PC-3 (cell line): Measurements from ENCODE around the gene AGO4. TPM values are rescaled to one million over a fixed set of nuclear protein-coding genes. Genes with fewer than 3 reads are reported as not detected.

Experiments used
- ATAC-seq: fragments of 200-7000 bp; cut with Tn5 transposase; 2 replicates; pipeline ENCODE4 v1.9.1; 2020; ENCODE audit warnings: mild to moderate bottlenecking, moderate library complexity
- BruUV-seq: library from RNA; stranded (reverse); fragments of 400-500 nt; replicated peaks from 2 replicates; lab custom pipeline; 2021; lab: Mats Ljungman, UMichigan
- CTCF ChIA-PET: fragments of 300-600 bp; sonication (Branson Sonifier 250); formaldehyde crosslinking; loops from one replicate; lab custom pipeline; 2022; ENCODE audit warnings: antibody characterized with exemption; lab: Charles Lee
- POLR2A ChIA-PET: fragments of 300-600 bp; sonication (Branson Sonifier 250); formaldehyde crosslinking; loops from one replicate; lab custom pipeline; 2022; ENCODE audit warnings: antibody characterized with exemption; ENCODE audit not compliant: unreplicated experiment; lab: Charles Lee
- DNase-seq: peaks from one replicate; pipeline ENCODE4 v3.0.0-alpha.2; 2015
- H2AFZ ChIP-seq: fragments of 300-600 bp; sonication (generic); 2 replicates; pipeline ENCODE4 v1.6.0; 2016; ENCODE audit warnings: antibody characterized with exemption, low read length
- H3F3A ChIP-seq: fragments of 300-600 bp; sonication (generic); one replicate; pipeline ENCODE4 v1.6.0; 2017; ENCODE audit warnings: antibody characterized with exemption, low read length, control low read depth, mild to moderate bottlenecking; ENCODE audit not compliant: unreplicated experiment
- H3K27ac ChIP-seq: fragments of 300-600 bp; sonication (generic); 2 replicates; pipeline ENCODE4 v1.5.1; 2016; ENCODE audit warnings: mild to moderate bottlenecking, low read length
- H3K27me3 ChIP-seq: fragments of 300-600 bp; sonication (generic); 2 replicates; pipeline ENCODE4 v1.6.1; 2016; ENCODE audit warnings: low read length, mixed read lengths
- H3K36me3 ChIP-seq: fragments of 300-600 bp; sonication (generic); 2 replicates; pipeline ENCODE4 v1.6.1; 2016; ENCODE audit warnings: low read depth, mixed run types, low read length, mixed read lengths
- H3K4me1 ChIP-seq: fragments of 300-600 bp; sonication (generic); 2 replicates; pipeline ENCODE4 v1.5.1; 2016; ENCODE audit warnings: low read length; ENCODE audit not compliant: insufficient read depth
- H3K4me2 ChIP-seq: fragments of 300-600 bp; sonication (generic); 2 replicates; pipeline ENCODE4 v1.6.0; 2016; ENCODE audit warnings: low read length
- H3K4me3 ChIP-seq: fragments of 300-600 bp; sonication (generic); 2 replicates; pipeline ENCODE4 v1.5.1; 2016; ENCODE audit warnings: mild to moderate bottlenecking, low read length, mixed read lengths
- H3K79me2 ChIP-seq: fragments of 300-600 bp; sonication (generic); 2 replicates; pipeline ENCODE4 v1.6.1; 2017; ENCODE audit warnings: low read length, mixed read lengths
- H3K9ac ChIP-seq: fragments of 300-600 bp; sonication (generic); 2 replicates; pipeline ENCODE4 v1.6.0; 2016; ENCODE audit warnings: mild to moderate bottlenecking, low read length
- H3K9me2 ChIP-seq: fragments of 300-600 bp; sonication (generic); replicated peaks from 2 replicates; pipeline ENCODE4 v1.6.1; 2016; ENCODE audit warnings: mixed run types, low read length, mixed read lengths
- H3K9me3 ChIP-seq: fragments of 300-600 bp; sonication (generic); 2 replicates; pipeline ENCODE4 v1.6.1; 2016; ENCODE audit warnings: low read length, mixed read lengths
- H4K20me1 ChIP-seq: fragments of 300-600 bp; sonication (generic); 2 replicates; pipeline ENCODE4 v1.6.1; 2016; ENCODE audit warnings: low read length, mixed read lengths
- CTCF ChIP-seq: fragments of 300-600 bp; sonication (generic); conservative IDR thresholded peaks from 2 replicates; pipeline ENCODE4 v1.5.1; 2017; ENCODE audit warnings: antibody characterized with exemption, low read depth, mild to moderate bottlenecking, low read length
- EZH2 ChIP-seq: fragments of 300-600 bp; sonication (generic); IDR thresholded peaks from one replicate; pipeline ENCODE4 v1.6.1; 2017; ENCODE audit warnings: antibody characterized with exemption, mild to moderate bottlenecking, low read length; ENCODE audit not compliant: unreplicated experiment
- EZH2phosphoT487 ChIP-seq: fragments of 300-600 bp; sonication (generic); IDR thresholded peaks from 2 replicates; pipeline ENCODE4 v1.6.1; 2018; ENCODE audit warnings: mild to moderate bottlenecking, antibody characterized with exemption, low read length, borderline replicate concordance
- intact Hi-C: fragments of 100-400 bp; cut with micrococcal nuclease; formaldehyde crosslinking; loops from 2 replicates; pipeline ENCODE4 v1.9.0; 2023
- total RNA-seq: library from RNA; depleted of rRNA; stranded (reverse); fragments of >200 nt; gene quantifications from 2 replicates; pipeline ENCODE4 v1.2.3, GENCODE V29; 2014

Gene AGO4
- total RNA-seq, 1 experiment from 2014 or later = 5.9 TPM

- no TSS peak for BruUV-seq
Measured at GRCh38 chr1:35834218-35834617, 26.4 kb downstream of the AGO4 start.

GRCh38 chr1:35835398-35835797 lies 27.6 kb downstream of the AGO4 start:
- H3K36me3 ChIP-seq = peaks cover 2% of the 10 kb centered on the region; the same call in 1 of the 2 replicates
- CTCF ChIA-PET = no interaction called here
- POLR2A ChIA-PET = no interaction called here
- no peaks in the 10 kb centered on the region for H3K27me3 ChIP-seq
- no peak overlapping the region for H3K9ac ChIP-seq
- no peaks in the 10 kb centered on the region for H3K79me2 ChIP-seq
- intact Hi-C loops = no loop called here
- H3K4me3 ChIP-seq = no peak overlapping the region
- H3K4me2 ChIP-seq = no peak overlapping the region
- no peak for DNase-seq
- H3K9me3 ChIP-seq = no peaks in the 10 kb centered on the region
- H2AFZ ChIP-seq = no peak overlapping the region
- H3F3A ChIP-seq = no peaks in the 10 kb centered on the region
- no peaks in the 10 kb centered on the region for H3K9me2 ChIP-seq
- BruUV-seq = no TSS peak
- TF ChIP-seq EZH2phosphoT487 (no peak), EZH2 (no peak), CTCF (no peak)
- no peaks in the 10 kb centered on the region for H4K20me1 ChIP-seq
- ATAC-seq = no peak
- no peak overlapping the region for H3K27ac ChIP-seq
- no peaks in the 10 kb centered on the region for H3K4me1 ChIP-seq

More at GRCh38 chr1:35834218-35834617, 26.4 kb downstream of the AGO4 start:
- Histone ChIP-seq H3K4me2 (no peak overlapping the region), H3K9ac (no peak overlapping the region), H3K27ac (no peak overlapping the region), H3K4me3 (no peak overlapping the region), H3K9me2 (no peaks in the 10 kb centered on the region), H3K9me3 (no peaks in the 10 kb centered on the region), H2AFZ (no peak overlapping the region), H3K36me3 (peaks cover 2% of the 10 kb centered on the region; the same call in 1 of the 2 replicates), H3F3A (no peaks in the 10 kb centered on the region), H4K20me1 (no peaks in the 10 kb centered on the region), H3K4me1 (no peaks in the 10 kb centered on the region), H3K79me2 (no peaks in the 10 kb centered on the region), H3K27me3 (no peaks in the 10 kb centered on the region)
- no peak for DNase-seq
- POLR2A ChIA-PET = no interaction called here
- ATAC-seq = no peak
- TF ChIP-seq CTCF (no peak), EZH2phosphoT487 (no peak), EZH2 (no peak)
- CTCF ChIA-PET = no interaction called here
- intact Hi-C loops = no loop called here

GRCh38 chr1:35836734-35837133 lies 28.9 kb downstream of the AGO4 start:
- no peak for TF ChIP-seq EZH2phosphoT487
- TF ChIP-seq CTCF = no peak
- no peak for TF ChIP-seq EZH2
- H3K36me3 ChIP-seq = peaks cover 2% of the 10 kb centered on the region; the same call in 1 of the 2 replicates
- no peak overlapping the region for H3K4me2 ChIP-seq
- H3F3A ChIP-seq = no peaks in the 10 kb centered on the region
- H3K4me3 ChIP-seq = no peak overlapping the region
- ChIA-PET CTCF (no interaction called here), POLR2A (no interaction called here)
- ATAC-seq (no peak), DNase-seq (no peak)
- no peaks in the 10 kb centered on the region for H3K79me2 ChIP-seq
- no peak overlapping the region for H2AFZ ChIP-seq
- no peaks in the 10 kb centered on the region for H4K20me1 ChIP-seq
- no peak overlapping the region for H3K9ac ChIP-seq
- intact Hi-C loops = no loop called here
- H3K9me3 ChIP-seq = no peaks in the 10 kb centered on the region
- no peaks in the 10 kb centered on the region for H3K4me1 ChIP-seq
- H3K27me3 ChIP-seq = no peaks in the 10 kb centered on the region
- BruUV-seq = no TSS peak
- H3K9me2 ChIP-seq = no peaks in the 10 kb centered on the region
- H3K27ac ChIP-seq = no peak overlapping the region
